Heart right ventricle (tissue), 16 donors: ENCODE data around the gene SMYD3. TPM values are rescaled to one million over a fixed set of nuclear protein-coding genes. Genes with fewer than 3 reads are reported as not detected.

ENCODE experiments used
- ATAC-seq, 8 donors: fragments of 200-7000 bp; cut with Tn5 transposase; one replicate each; pipeline ENCODE4 v1.9.1; 2020; ENCODE audit warnings: mild to moderate bottlenecking in 8 of 8, moderate library complexity in 8 of 8, moderate number of reproducible peaks in 1 of 8
- DNase-seq, 2 donors: peaks; one replicate each; pipeline ENCODE4 v3.0.0-alpha.2; 2020
- H3K27ac ChIP-seq, 10 donors: fragments of 200-600 bp; sonication (generic) in 2 of 10; one replicate each; pipeline versions ENCODE4 v1.5.0 to v1.8.0; 2020 to 2022; ENCODE audit warnings: mild to moderate bottlenecking in 3 of 10
- H3K27me3 ChIP-seq, 7 donors: fragments of 200-600 bp; one replicate each; pipeline ENCODE4 v1.8.0; 2021 to 2022; ENCODE audit warnings: mild to moderate bottlenecking in 2 of 7
- H3K36me3 ChIP-seq, 9 donors: fragments of 200-600 bp; sonication (generic) in 1 of 9; one replicate each; pipeline versions ENCODE4 v1.5.0 to v1.8.0; 2020 to 2022; ENCODE audit warnings: mild to moderate bottlenecking in 2 of 9
- H3K4me1 ChIP-seq, 9 donors: fragments of 200-600 bp; sonication (generic) in 1 of 9; one replicate each; pipeline versions ENCODE4 v1.5.0 to v1.8.0; 2020 to 2022; ENCODE audit warnings: mild to moderate bottlenecking in 4 of 9
- H3K4me3 ChIP-seq, 10 donors: fragments of 200-600 bp; sonication (generic) in 2 of 10; one replicate each; pipeline versions ENCODE4 v1.5.0 to v1.8.0; 2020 to 2022; ENCODE audit warnings: mild to moderate bottlenecking in 7 of 10, moderate library complexity in 2 of 10
- H3K9me3 ChIP-seq, 11 donors: fragments of 200-600 bp in 10 of 11; sonication (generic) in 2 of 11; one replicate each; pipeline versions ENCODE4 v1.5.0 to v1.8.0; 2013 to 2022; ENCODE audit warnings: mild to moderate bottlenecking in 2 of 11, control low read depth in 1 of 11, moderate library complexity in 1 of 11
- WGBS, 2 donors: extraction: QIAGEN DNeasy Blood & Tissue Kit; methylation state at CpG; one replicate each; pipeline ENCODE4 v1.1.7; 2013; ENCODE audit warnings: inconsistent platforms in 1 of 2; 5-methylcytosine and 5-hydroxymethylcytosine counted together
- intact Hi-C, 10 donors: fragments of 100-400 bp; cut with DNase I; formaldehyde crosslinking; loops; one replicate each; pipeline versions ENCODE4 v1.11.1 to v1.14.2; 2022
- polyA plus RNA-seq, 2 donors: library from polyadenylated mRNA; stranded (reverse); fragments of 200-250 nt; gene quantifications; one replicate each; pipeline ENCODE4 v1.2.3, GENCODE V29; 2013
- total RNA-seq, 10 donors: library from RNA; stranded (reverse); fragmentation: NEBNext Ultra II Directional in 3 of 10; extraction: Animal tissue kit (Norgen Biotek cat#: 25700) in 3 of 10; gene quantifications; one replicate each; pipeline versions ENCODE4 v1.2.1 to v1.2.4, GENCODE V29; 2021 to 2023
- TF ChIP-seq, protein P1 (sequence below), 9 donors: fragments of 200-600 bp; sonication (generic) in 2 of 9; IDR thresholded peaks; one replicate each; pipeline versions ENCODE4 v1.5.0 to v1.8.0; 2021 to 2022; ENCODE audit warnings: antibody characterized with exemption in 9 of 9, mild to moderate bottlenecking in 5 of 9, moderate library complexity in 1 of 9
- donor health status: Arrhythmogenic right ventricular cardiomyopathy.
- donor health status: ischemic (EF 13 %, LVEDD 7.1; RV severe dilation, severe dysfunction).
- donor health status: healthy with polysubstance abuse.
- donor health status: DM: no; HTN: yes; CAD: no.
- donor health status: DM: no; HTN: no; CAD: no.
- donor health status: ischemic (EF 25% LVEDD 6.9; RV normal size, moderate dysfunction).
- donor health status: ischemic (EF 25% LVEDD 5.7; RV mildly dilated, moderate dysfunction).
- donor health status: healthy.
- donor health status: DM: yes; HTN: yes; CAD: no.
- donor health status: Ischemic cardiomyopathy.
- donor health status: ischemic (EF 35%, LVEDD 5.7; RV mildly dilated, moderate dysfunction).
- donor health status: nonischemic (EF 11% LVEDD 7.7; RV severe dilation, severe dysfunction).
- donor health status: DM: yes; HTN: yes; CAD: no.
- donor health status: PGD.
- donor health status: ischemic (EF 29% LVEDD 5.4; RV normal size, mild dysfunction).
- donor health status: nonischemic (EF 23%, LVEDD 6.1; RV moderate dilation, normal function).

SMYD3 gene
- total and polyA plus RNA-seq, 12 donors: 5.9 to 13.9 (median 8.1) TPM

DNA sequence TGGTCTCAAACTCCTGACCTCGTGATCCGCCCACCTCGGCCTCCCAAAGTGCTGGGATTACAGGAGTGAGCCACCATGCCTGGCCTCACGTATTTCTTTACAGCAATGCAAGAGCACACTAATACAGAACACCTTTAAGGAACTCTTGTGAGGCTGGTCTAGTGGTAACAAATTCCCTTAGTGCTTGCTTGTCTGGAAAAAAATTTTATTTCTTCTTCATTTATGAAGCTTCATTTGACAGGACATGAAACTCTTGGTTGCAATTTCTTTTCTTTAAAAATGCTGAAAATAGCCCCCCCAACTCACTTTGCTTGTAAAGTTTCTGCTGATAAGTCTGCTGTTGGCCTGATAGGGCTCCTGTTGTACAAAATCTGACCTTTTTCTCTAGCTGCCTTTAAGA, 248.8 kb downstream of the SMYD3 start:
- Histone ChIP-seq H3K4me3 (no peak overlapping the region), H3K27me3 (no peaks in the 10 kb centered on the region), H3K9me3 (peaks cover 0 to 30% (median 0%) of the 10 kb centered on the region in 11 donors), H3K27ac (no peak overlapping the region), H3K4me1 (no peaks in the 10 kb centered on the region), H3K36me3 (no peaks in the 10 kb centered on the region)
- TF ChIP-seq, protein P1, sequence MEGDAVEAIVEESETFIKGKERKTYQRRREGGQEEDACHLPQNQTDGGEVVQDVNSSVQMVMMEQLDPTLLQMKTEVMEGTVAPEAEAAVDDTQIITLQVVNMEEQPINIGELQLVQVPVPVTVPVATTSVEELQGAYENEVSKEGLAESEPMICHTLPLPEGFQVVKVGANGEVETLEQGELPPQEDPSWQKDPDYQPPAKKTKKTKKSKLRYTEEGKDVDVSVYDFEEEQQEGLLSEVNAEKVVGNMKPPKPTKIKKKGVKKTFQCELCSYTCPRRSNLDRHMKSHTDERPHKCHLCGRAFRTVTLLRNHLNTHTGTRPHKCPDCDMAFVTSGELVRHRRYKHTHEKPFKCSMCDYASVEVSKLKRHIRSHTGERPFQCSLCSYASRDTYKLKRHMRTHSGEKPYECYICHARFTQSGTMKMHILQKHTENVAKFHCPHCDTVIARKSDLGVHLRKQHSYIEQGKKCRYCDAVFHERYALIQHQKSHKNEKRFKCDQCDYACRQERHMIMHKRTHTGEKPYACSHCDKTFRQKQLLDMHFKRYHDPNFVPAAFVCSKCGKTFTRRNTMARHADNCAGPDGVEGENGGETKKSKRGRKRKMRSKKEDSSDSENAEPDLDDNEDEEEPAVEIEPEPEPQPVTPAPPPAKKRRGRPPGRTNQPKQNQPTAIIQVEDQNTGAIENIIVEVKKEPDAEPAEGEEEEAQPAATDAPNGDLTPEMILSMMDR (IDR thresholded peaks at IDR 0.05): no peak
- WGBS, 2 donors: 97 to 99% methylated on average over 4 of the region's 4 CpGs
- no peak for ATAC-seq
- intact Hi-C loops: no loop called here
- no peak for DNase-seq

DNA sequence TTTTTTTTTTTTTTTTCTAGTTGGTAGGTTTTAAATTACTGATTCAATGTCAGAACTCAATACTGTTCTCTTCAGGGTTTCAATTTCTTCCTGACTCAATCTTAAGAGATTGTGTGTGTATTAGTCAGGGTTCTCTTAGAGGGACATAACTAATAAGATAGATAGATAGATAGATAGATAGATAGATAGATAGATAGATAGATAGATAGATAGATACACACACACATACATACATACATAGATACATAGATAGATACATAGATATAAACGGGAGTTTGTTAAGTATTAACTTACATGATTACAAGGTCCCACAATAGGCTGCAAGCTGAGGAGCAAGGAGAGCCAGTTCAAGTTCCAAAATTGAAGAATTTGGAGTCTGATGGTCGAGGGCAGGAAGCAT, 251.3 kb downstream of the SMYD3 start:
- DNase-seq (no peak), ATAC-seq (no peak)
- Histone ChIP-seq H3K27ac (no peak overlapping the region), H3K36me3 (no peaks in the 10 kb centered on the region), H3K9me3 (peaks cover 0 to 30% (median 0%) of the 10 kb centered on the region in 11 donors), H3K4me1 (no peaks in the 10 kb centered on the region), H3K27me3 (no peaks in the 10 kb centered on the region), H3K4me3 (no peak overlapping the region)
- TF ChIP-seq, protein P1 (IDR thresholded peaks at IDR 0.05): no peak
- WGBS, 2 donors: 87 to 89% methylated on average over 2 of the region's 2 CpGs
- intact Hi-C loops: no loop called here

DNA sequence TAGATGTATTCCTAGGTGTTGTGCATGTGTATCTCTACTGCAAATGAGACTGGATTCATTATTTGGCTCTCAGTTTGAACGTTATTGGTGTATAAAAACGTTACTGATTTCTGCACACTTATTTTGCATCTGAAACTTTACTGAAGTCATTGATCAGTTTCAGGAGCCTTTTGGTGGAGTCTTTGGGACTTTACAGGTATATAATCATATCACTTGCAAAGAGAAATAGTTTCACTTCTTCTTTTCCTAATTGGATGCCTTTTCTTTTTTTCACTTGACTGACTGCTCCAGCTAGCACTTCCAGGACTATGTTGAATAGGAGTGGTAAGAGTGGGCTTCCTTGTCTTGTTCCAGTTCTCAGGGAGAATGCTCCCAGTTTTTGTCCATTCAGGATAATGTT, 252.2 kb downstream of the SMYD3 start:
- no peak for ATAC-seq
- WGBS, 2 donors: 78 to 80% methylated on average over 2 of the region's 2 CpGs
- Histone ChIP-seq H3K4me1 (no peaks in the 10 kb centered on the region), H3K4me3 (no peak overlapping the region), H3K9me3 (peaks cover 0 to 30% (median 0%) of the 10 kb centered on the region in 11 donors), H3K27me3 (no peaks in the 10 kb centered on the region), H3K27ac (no peak overlapping the region), H3K36me3 (no peaks in the 10 kb centered on the region)
- DNase-seq: no peak
- intact Hi-C loops: no loop called here
- TF ChIP-seq, protein P1 (IDR thresholded peaks at IDR 0.05): no peak

DNA sequence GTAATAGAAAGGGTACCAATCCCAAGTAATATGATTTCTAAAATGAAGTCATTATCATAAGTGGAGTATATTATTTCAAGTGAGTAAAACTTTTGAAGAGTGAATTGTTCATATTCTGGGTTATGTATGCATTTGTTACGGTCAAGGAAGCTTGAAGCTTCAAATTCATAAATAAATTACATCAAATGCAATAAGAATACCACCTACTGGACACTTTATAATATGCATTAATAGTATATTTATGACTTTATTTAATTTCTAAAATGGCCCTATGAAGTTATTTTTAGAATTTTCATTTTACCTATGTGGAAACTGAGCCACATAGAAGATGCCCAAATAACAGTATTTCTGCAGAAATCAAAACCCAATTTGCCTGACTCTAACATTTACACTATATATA, 260.6 kb downstream of the SMYD3 start:
- no peaks in the 10 kb centered on the region for H3K36me3 ChIP-seq
- DNase-seq (no peak), ATAC-seq (no peak)
- no peak overlapping the region for H3K27ac ChIP-seq
- no peak overlapping the region for H3K4me3 ChIP-seq
- H3K4me1 ChIP-seq: no peaks in the 10 kb centered on the region
- WGBS, 2 donors: 96 to 97% methylated on average over 1 of the region's 1 CpG
- no peaks in the 10 kb centered on the region for H3K27me3 ChIP-seq
- intact Hi-C loops: no loop called here
- H3K9me3 ChIP-seq: no peaks in the 10 kb centered on the region
- TF ChIP-seq, protein P1 (IDR thresholded peaks at IDR 0.05): no peak
